Measurements from ENCODE around the gene FAM83D. TPM values are rescaled to one million over a fixed set of nuclear protein-coding genes. Genes with fewer than 3 reads are reported as not detected.

FAM83D gene
- total and polyA plus RNA-seq, 2 donors (not counting 1 experiment from before 2014, with no cell fraction given) = 0.82 to 1.7 TPM

- Mint-ChIP-seq H3K9me3 (ENCODE audit: insufficient read depth) (no peaks in the 10 kb centered on the region), H3K4me1 (peaks cover 40% of the 10 kb centered on the region), H3K4me3 (no peak overlapping the region), H3K27me3 (no peaks in the 10 kb centered on the region), H3K27ac (peak overlapping the region; percentile 61)
- no peak overlapping the region for H3K4me3 ChIP-seq (ENCODE audit: control extremely low read depth in 1 of 5, extremely low read depth in 1 of 5, insufficient read depth in 1 of 5, low read depth in 2 of 5, low read length in 4 of 5)
- DNase-seq (no peak), ATAC-seq (ENCODE audit: low read depth) (no peak)
- H3K27me3 ChIP-seq (replicated peaks in 1 of 4; ENCODE audit: control extremely low read depth in 1 of 4, control insufficient read depth in 3 of 4, insufficient read depth in 4 of 4, low read length in 3 of 4) = no peaks in the 10 kb centered on the region
- no peak overlapping the region for H3K4me2 ChIP-seq (replicated peaks; ENCODE audit: low read depth, low read length, poor library complexity, severe bottlenecking)
- peaks cover 45% of the 10 kb centered on the region for H4K20me1 ChIP-seq (ENCODE audit: control insufficient read depth, insufficient read depth, low read length, poor library complexity, severe bottlenecking)
- no peak overlapping the region for H2AFZ ChIP-seq (ENCODE audit: insufficient read depth, low read depth, low read length, poor library complexity, severe bottlenecking)
- peak overlapping the region in 1 of 2 donors; percentile 53 for H3K27ac ChIP-seq (ENCODE audit: low read length in 2 of 2)
- peaks cover 85% of the 10 kb centered on the region for H3K79me2 ChIP-seq (ENCODE audit: control insufficient read depth, insufficient read depth, low read length)
- TF ChIP-seq, protein P1, sequence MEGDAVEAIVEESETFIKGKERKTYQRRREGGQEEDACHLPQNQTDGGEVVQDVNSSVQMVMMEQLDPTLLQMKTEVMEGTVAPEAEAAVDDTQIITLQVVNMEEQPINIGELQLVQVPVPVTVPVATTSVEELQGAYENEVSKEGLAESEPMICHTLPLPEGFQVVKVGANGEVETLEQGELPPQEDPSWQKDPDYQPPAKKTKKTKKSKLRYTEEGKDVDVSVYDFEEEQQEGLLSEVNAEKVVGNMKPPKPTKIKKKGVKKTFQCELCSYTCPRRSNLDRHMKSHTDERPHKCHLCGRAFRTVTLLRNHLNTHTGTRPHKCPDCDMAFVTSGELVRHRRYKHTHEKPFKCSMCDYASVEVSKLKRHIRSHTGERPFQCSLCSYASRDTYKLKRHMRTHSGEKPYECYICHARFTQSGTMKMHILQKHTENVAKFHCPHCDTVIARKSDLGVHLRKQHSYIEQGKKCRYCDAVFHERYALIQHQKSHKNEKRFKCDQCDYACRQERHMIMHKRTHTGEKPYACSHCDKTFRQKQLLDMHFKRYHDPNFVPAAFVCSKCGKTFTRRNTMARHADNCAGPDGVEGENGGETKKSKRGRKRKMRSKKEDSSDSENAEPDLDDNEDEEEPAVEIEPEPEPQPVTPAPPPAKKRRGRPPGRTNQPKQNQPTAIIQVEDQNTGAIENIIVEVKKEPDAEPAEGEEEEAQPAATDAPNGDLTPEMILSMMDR (IDR thresholded peaks at IDR 0.05) = no peak
- no peak for TF ChIP-seq EZH2 (IDR thresholded peaks at IDR 0.05; ENCODE audit: borderline replicate concordance, insufficient read depth, low read depth, low read length, poor library complexity, severe bottlenecking)
- POLR2A ChIA-PET = no interaction called here
- intact Hi-C loops (cut with micrococcal nuclease) = no loop called here
- peaks cover 0 to 4% (median 4%) of the 10 kb centered on the region in 3 donors for H3K9me3 ChIP-seq (ENCODE audit: control extremely low read depth in 1 of 3, control insufficient read depth in 2 of 3, insufficient read depth in 1 of 3, low read length in 2 of 3)
- peaks cover 2 to 65% of the 10 kb centered on the region in 2 experiments for H3K36me3 ChIP-seq (replicated peaks in 1 of 2; ENCODE audit: control extremely low read depth in 1 of 2, control insufficient read depth in 1 of 2, extremely low read depth in 1 of 2, insufficient read depth in 2 of 2, low read length in 1 of 2)
- H3K4me1 ChIP-seq (ENCODE audit: control insufficient read depth in 2 of 2, insufficient read depth in 2 of 2, low read length in 2 of 2) = peaks cover 22 to 33% of the 10 kb centered on the region in 2 donors
- CTCF ChIA-PET = interaction anchor here (1.2 to 6.6 kb wide), 9 partner anchors 10 to 237 kb away, joined by 3 to 141 read pairs (median 6); partner anchors contain the start of genes DHX35 and PPP1R16B
- no peak overlapping the region for H3K9ac ChIP-seq (ENCODE audit: low read length)
Measured at GRCh38 chr20:38896009-38896594, 30.1 kb upstream of the FAM83D start.

DNA sequence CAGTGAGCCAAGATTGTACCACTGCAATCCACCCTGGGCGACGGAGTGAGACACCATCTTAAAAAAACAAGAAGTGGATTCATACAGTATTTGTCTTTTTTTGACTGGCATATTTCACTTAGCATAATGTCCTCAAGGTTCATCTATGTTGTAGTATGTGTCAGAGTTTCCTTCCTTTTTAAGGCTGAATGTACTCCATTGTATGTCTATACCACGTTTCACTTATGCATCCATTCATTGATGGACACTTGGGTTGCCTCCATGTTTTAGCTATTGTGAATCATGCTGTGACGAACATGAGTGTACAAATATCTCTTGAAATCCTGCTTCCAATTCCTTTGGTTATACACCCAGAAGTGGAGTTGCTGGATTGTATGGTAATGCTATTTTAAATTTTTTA lies 28.9 kb upstream of the FAM83D start:
- H3K9ac ChIP-seq (ENCODE audit: low read length) = no peak overlapping the region
- peaks cover 4 to 73% of the 10 kb centered on the region in 2 experiments for H3K36me3 ChIP-seq (replicated peaks in 1 of 2; ENCODE audit: control extremely low read depth in 1 of 2, control insufficient read depth in 1 of 2, extremely low read depth in 1 of 2, insufficient read depth in 2 of 2, low read length in 1 of 2)
- no peak overlapping the region for H3K4me3 ChIP-seq (ENCODE audit: control extremely low read depth in 1 of 5, extremely low read depth in 1 of 5, insufficient read depth in 1 of 5, low read depth in 2 of 5, low read length in 4 of 5)
- CTCF ChIA-PET = interaction anchor here (1.4 to 1.7 kb wide), 2 partner anchors 11 to 36 kb away, joined by 3 to 4 read pairs; no protein-coding TSS in a partner anchor
- peaks cover 52% of the 10 kb centered on the region for H4K20me1 ChIP-seq (ENCODE audit: control insufficient read depth, insufficient read depth, low read length, poor library complexity, severe bottlenecking)
- intact Hi-C loops (cut with micrococcal nuclease) = no loop called here
- Mint-ChIP-seq H3K27ac (no peak overlapping the region), H3K4me3 (no peak overlapping the region), H3K27me3 (no peaks in the 10 kb centered on the region), H3K9me3 (ENCODE audit: insufficient read depth) (no peaks in the 10 kb centered on the region), H3K4me1 (peaks cover 33% of the 10 kb centered on the region)
- DNase-seq = no peak
- POLR2A ChIA-PET = no interaction called here
- ATAC-seq (ENCODE audit: low read depth) = no peak
- H3K4me1 ChIP-seq (ENCODE audit: control insufficient read depth in 2 of 2, insufficient read depth in 2 of 2, low read length in 2 of 2) = peaks cover 15 to 22% of the 10 kb centered on the region in 2 donors
- H3K4me2 ChIP-seq (replicated peaks; ENCODE audit: low read depth, low read length, poor library complexity, severe bottlenecking) = no peak overlapping the region
- no peak overlapping the region for H2AFZ ChIP-seq (ENCODE audit: insufficient read depth, low read depth, low read length, poor library complexity, severe bottlenecking)
- TF ChIP-seq, protein P1 (IDR thresholded peaks at IDR 0.05) = no peak
- no peak for TF ChIP-seq EZH2 (IDR thresholded peaks at IDR 0.05; ENCODE audit: borderline replicate concordance, insufficient read depth, low read depth, low read length, poor library complexity, severe bottlenecking)
- H3K79me2 ChIP-seq (ENCODE audit: control insufficient read depth, insufficient read depth, low read length) = peaks cover 81% of the 10 kb centered on the region
- peak overlapping the region in 1 of 2 donors; percentile 16 for H3K27ac ChIP-seq (ENCODE audit: low read length in 2 of 2)
- H3K9me3 ChIP-seq (ENCODE audit: control extremely low read depth in 1 of 3, control insufficient read depth in 2 of 3, insufficient read depth in 1 of 3, low read length in 2 of 3) = peaks cover 0 to 4% (median 4%) of the 10 kb centered on the region in 3 donors
- no CpG with 5 or more reads among the region's 4 CpGs for WGBS (ENCODE audit: insufficient coverage)
- H3K27me3 ChIP-seq (replicated peaks in 1 of 4; ENCODE audit: control extremely low read depth in 1 of 4, control insufficient read depth in 3 of 4, insufficient read depth in 4 of 4, low read length in 3 of 4) = no peaks in the 10 kb centered on the region
